Liver (tissue), 3 donors: ENCODE measurements around the gene PDE1C.

Experiments used
- EGR1 ChIP-seq, 2 donors: IDR thresholded peaks; 2 replicates each; pipeline ENCODE4 v1.6.1; 2016 to 2018; ENCODE audit warnings: antibody characterized with exemption in 2 of 2, low read depth in 2 of 2
- GABPA ChIP-seq, 2 donors: IDR thresholded peaks in 1 of 2; conservative IDR thresholded peaks in 1 of 2; 2 replicates each; pipeline ENCODE4 v1.6.1; 2016; ENCODE audit warnings: antibody characterized with exemption in 2 of 2, mild to moderate bottlenecking in 1 of 2, moderate library complexity in 1 of 2
- MAX ChIP-seq: IDR thresholded peaks from 2 replicates; pipeline ENCODE4 v1.6.1; 2016; ENCODE audit warnings: antibody characterized with exemption
- RXRA ChIP-seq, 2 donors: IDR thresholded peaks; 2 replicates each; pipeline ENCODE4 v1.6.1; 2017 to 2018; ENCODE audit warnings: antibody characterized with exemption in 2 of 2, mild to moderate bottlenecking in 1 of 2
- SP1 ChIP-seq: IDR thresholded peaks from 2 replicates; pipeline ENCODE4 v1.6.1; 2018; ENCODE audit warnings: antibody characterized with exemption, mild to moderate bottlenecking
- TAF1 ChIP-seq: conservative IDR thresholded peaks from 2 replicates; pipeline ENCODE4 v1.6.1; 2016; ENCODE audit warnings: antibody characterized with exemption, mild to moderate bottlenecking
- YY1 ChIP-seq: IDR thresholded peaks from 2 replicates; pipeline ENCODE4 v1.6.1; 2016; ENCODE audit warnings: antibody characterized with exemption, mild to moderate bottlenecking
- ZBTB33 ChIP-seq: IDR thresholded peaks from 2 replicates; pipeline ENCODE4 v1.6.1; 2016; ENCODE audit warnings: antibody characterized with exemption
- TF ChIP-seq, protein P1 (sequence below): fragments of 150-350 bp; IDR thresholded peaks from 2 replicates; pipeline ENCODE4 v1.5.1; 2017; ENCODE audit warnings: improper control_type of control experiment, low read depth, low read length; ENCODE audit not compliant: missing input control
- TF ChIP-seq, protein P2 (sequence below): IDR thresholded peaks from 2 replicates; pipeline ENCODE4 v1.6.1; 2016; ENCODE audit warnings: antibody characterized with exemption, mild to moderate bottlenecking
- donor health status: healthy.
- donor health status: healthy.

GRCh38 chr7:31767686-31768358 lies 302.4 kb downstream of the PDE1C start:
- TF ChIP-seq, protein P1, sequence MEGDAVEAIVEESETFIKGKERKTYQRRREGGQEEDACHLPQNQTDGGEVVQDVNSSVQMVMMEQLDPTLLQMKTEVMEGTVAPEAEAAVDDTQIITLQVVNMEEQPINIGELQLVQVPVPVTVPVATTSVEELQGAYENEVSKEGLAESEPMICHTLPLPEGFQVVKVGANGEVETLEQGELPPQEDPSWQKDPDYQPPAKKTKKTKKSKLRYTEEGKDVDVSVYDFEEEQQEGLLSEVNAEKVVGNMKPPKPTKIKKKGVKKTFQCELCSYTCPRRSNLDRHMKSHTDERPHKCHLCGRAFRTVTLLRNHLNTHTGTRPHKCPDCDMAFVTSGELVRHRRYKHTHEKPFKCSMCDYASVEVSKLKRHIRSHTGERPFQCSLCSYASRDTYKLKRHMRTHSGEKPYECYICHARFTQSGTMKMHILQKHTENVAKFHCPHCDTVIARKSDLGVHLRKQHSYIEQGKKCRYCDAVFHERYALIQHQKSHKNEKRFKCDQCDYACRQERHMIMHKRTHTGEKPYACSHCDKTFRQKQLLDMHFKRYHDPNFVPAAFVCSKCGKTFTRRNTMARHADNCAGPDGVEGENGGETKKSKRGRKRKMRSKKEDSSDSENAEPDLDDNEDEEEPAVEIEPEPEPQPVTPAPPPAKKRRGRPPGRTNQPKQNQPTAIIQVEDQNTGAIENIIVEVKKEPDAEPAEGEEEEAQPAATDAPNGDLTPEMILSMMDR, result no peak
- no peak for TF ChIP-seq SP1
- TF ChIP-seq, protein P2, sequence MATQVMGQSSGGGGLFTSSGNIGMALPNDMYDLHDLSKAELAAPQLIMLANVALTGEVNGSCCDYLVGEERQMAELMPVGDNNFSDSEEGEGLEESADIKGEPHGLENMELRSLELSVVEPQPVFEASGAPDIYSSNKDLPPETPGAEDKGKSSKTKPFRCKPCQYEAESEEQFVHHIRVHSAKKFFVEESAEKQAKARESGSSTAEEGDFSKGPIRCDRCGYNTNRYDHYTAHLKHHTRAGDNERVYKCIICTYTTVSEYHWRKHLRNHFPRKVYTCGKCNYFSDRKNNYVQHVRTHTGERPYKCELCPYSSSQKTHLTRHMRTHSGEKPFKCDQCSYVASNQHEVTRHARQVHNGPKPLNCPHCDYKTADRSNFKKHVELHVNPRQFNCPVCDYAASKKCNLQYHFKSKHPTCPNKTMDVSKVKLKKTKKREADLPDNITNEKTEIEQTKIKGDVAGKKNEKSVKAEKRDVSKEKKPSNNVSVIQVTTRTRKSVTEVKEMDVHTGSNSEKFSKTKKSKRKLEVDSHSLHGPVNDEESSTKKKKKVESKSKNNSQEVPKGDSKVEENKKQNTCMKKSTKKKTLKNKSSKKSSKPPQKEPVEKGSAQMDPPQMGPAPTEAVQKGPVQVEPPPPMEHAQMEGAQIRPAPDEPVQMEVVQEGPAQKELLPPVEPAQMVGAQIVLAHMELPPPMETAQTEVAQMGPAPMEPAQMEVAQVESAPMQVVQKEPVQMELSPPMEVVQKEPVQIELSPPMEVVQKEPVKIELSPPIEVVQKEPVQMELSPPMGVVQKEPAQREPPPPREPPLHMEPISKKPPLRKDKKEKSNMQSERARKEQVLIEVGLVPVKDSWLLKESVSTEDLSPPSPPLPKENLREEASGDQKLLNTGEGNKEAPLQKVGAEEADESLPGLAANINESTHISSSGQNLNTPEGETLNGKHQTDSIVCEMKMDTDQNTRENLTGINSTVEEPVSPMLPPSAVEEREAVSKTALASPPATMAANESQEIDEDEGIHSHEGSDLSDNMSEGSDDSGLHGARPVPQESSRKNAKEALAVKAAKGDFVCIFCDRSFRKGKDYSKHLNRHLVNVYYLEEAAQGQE, result no peak
- TF ChIP-seq MAX, result no peak
- TF ChIP-seq YY1, result no peak
- no peak for TF ChIP-seq EGR1 (IDR thresholded peaks at IDR 0.05; ENCODE audit: low read depth in 2 of 2)
- TF ChIP-seq TAF1, result no peak
- no peak for TF ChIP-seq RXRA (IDR thresholded peaks at IDR 0.05)
- no peak for TF ChIP-seq GABPA (IDR thresholded peaks at IDR 0.05 in 1 of 2, conservative IDR thresholded peaks at IDR 0.05 in 1 of 2)
- TF ChIP-seq ZBTB33, result no peak
